Epithelial cell of prostate (primary cell): ENCODE results near the gene HERC4.
"Not testable (repeated sequence)": the region's sequence is repeated elsewhere in the genome, so short reads cannot be mapped to it uniquely, and the experiment has no call there.

Experiments used
- DNase-seq: peaks from one replicate; pipeline ENCODE4 v3.0.0-alpha.2; 2011; ENCODE audit warnings: low read depth, low spot score
- H3K27ac ChIP-seq: fragments of 450-650 bp; 2 replicates; pipeline ENCODE4 v1.5.1; 2017; ENCODE audit warnings: mild to moderate bottlenecking

Gene HERC4

GRCh38 chr10:68092512-68092911 is 17.4 kb upstream of the HERC4 start:
- no peak for DNase-seq
- peak overlapping the region; percentile 95 for H3K27ac ChIP-seq

GRCh38 chr10:68090586-68090985 is 15.5 kb upstream of the HERC4 start:
- H3K27ac ChIP-seq: no peak overlapping the region
- no peak for DNase-seq

DNA sequence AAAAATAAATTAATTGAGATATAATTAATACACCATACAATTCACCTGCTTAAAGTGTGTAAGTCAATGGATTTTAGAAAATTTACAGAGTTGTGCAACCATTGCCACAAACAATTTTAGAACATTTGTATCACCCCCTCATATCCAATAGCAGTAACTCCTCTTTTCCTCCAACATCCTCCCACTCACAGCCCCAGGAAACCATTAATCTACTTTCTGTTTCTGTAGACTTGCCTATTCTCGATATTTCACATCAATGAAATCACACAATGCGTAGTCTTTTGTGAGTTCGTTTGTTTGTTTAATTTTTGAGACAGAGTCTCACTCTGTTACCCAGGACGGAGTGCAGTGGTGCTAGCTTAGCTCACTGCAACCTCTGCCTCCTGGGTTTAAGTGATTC is 13.7 kb upstream of the HERC4 start:
- peak overlapping the region; percentile 59 for H3K27ac ChIP-seq
- no peak for DNase-seq

- DNase-seq: no peak
- H3K27ac ChIP-seq: peak overlapping the region; percentile 59
Observed at GRCh38 chr10:68087685-68088401, 12.8 kb upstream of the HERC4 start.

- peak overlapping the region; percentile 59 for H3K27ac ChIP-seq
- no peak for DNase-seq
Observed at GRCh38 chr10:68086910-68087684, 12.0 kb upstream of the HERC4 start.

DNA sequence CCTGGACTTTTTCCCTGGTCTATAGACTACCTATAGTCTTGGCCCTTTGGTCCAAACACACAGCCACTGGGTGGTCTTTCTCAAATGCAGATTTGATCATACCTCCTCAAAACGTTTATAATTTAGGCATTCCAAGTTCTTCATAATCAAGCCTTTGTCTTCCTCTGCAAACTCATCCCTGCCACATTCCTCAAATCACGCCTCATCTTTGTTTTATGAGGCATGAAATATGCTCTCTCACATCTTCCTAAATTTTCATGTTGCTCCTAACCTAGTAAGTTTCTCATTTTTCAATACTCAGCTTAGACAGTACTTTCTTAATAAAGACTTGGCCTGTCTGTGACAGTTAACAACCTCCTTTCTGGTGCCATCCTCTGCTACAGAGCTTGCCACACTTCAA is 10.9 kb upstream of the HERC4 start:
- no peak for DNase-seq
- H3K27ac ChIP-seq: peak overlapping the region; percentile 59

- H3K27ac ChIP-seq: no peak overlapping the region
- DNase-seq: no peak
Observed at GRCh38 chr10:68084469-68084868, 9.4 kb upstream of the HERC4 start.

- DNase-seq: no peak
- H3K27ac ChIP-seq: no peak overlapping the region
Observed at GRCh38 chr10:68083953-68084352, 8.9 kb upstream of the HERC4 start.

DNA sequence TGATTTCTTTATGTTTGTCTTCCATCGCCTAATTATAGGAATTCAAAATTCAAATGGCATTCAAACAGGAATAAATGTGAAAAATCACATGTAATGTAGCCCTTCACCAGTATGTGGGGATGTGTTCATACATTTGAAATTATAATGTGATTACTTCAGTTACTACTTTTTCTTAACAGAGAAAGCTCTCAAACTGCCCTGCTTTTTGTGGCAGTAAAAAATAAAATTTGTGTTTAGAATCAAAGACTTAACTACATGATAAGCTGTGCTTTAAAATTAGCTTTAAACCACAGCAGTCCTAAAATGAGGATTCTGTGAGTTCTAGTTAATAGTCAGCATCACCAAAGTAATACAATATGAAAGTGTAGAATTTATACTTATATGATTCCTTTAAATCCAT is 7.8 kb upstream of the HERC4 start:
- no peak for DNase-seq
- no peak overlapping the region for H3K27ac ChIP-seq

- no peak overlapping the region for H3K27ac ChIP-seq
- no peak for DNase-seq
Observed at GRCh38 chr10:68081916-68082315, 6.8 kb upstream of the HERC4 start.

DNA sequence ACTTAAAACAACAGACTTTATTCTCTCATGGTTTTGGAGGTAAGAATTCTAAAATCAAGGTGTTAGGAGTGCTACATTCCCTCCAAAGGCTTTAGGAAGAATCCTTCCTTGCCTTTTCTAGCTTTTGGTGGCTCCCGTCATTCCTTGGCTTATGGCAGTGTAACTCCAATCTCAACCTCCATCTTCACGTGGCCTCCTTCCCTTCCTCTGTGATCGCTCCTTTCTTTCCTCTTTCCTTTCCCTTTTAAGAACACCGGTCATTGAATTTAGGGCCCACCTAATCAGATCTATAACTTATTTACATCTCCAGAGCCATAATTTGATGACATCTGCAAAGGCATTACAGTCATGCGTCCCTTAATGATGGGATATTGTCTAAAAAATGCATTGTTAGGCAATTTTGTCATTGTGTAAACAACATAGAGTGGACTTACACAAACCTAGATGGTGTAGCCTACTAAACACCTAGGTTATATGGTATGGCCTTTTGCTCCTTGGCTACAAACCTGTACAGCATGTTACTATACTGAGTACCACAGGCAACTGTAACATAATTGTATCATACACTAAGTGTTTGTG is 5.9 kb upstream of the HERC4 start:
- no peak for DNase-seq
- H3K27ac ChIP-seq: no peak overlapping the region

DNA sequence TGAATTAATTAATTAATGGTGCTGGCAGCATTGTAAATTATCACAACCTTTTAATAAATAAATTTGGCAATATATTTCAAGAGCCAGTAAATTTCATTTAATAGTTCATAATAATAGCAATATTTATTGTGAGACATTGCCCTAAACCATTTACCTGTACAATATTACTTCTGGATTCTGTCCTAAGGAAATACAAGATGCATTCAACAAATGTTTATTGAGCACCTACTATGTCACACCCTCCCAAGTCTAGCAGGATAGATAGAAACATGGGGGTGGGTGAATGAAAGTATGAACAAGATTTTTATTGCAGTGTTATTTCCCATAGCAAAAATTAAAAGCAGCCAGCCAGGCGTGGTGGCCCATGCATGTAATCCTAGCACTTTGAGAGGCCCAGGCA is 4.4 kb upstream of the HERC4 start:
- DNase-seq: no peak
- no peak overlapping the region for H3K27ac ChIP-seq

DNA sequence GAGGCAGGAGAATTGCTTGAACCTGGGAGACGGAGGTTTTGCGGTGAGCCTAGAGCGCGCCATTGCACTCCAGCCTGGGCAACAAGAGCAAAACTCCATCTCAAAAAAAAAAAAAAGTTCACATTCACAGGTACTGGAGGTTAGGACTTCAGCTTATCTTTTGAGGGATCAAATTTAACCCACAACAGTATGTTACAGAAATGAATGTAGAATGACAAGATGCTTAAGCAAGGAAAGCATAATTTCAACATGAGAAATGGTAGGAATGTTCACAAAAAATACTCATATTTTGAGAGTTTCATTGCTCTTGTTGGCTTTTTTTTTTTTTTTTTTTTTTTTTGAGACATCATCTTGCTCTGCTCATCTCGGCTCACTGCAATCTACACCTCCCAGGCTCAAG is 1.9 kb upstream of the HERC4 start:
- no peak for DNase-seq
- H3K27ac ChIP-seq: no peak overlapping the region

DNA sequence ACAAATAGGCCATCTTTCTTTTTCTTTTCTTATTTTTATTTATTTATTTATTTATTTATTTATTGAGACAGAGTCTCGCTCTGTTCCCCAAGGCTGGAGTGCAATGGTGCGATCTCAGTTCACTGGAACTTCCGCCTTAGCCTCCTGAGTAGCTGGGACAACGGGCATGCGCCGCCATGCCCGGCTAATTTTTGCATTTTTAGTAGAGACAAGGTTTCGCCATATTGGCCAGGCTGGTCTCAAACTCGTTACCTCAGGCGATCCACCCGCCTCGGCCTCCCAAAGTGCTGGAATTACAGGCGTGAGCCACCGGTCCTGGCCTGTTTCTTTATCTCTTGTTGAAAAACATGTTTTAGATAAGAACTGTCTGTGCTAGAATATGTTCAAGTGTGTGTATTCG is 998 bp upstream of the HERC4 start:
- not testable (repeated sequence) for DNase-seq, H3K27ac ChIP-seq

DNA sequence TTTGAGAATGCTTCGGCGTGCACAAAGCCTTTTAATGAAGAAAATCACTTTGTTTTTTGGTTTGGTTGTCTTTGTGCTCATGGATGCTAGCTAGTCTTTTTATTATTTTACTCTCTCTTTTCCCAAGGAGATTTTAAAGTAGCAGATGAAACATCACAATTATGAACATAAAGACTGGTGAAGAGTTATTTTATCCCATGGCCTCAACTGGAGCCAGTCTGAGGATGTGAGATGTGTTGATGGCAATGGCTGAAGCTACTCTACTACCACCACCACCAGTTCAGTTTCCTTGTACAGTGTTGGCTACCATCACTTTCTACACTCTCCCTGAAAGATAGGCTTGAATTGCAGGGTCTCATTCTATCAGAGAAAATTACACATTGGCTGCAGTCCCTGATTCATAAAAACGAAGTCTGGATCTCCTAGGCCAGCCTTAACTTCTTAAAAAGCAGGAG is 494 bp upstream of the HERC4 start:
- no peak for DNase-seq
- H3K27ac ChIP-seq: peak overlapping the region; percentile 98

DNA sequence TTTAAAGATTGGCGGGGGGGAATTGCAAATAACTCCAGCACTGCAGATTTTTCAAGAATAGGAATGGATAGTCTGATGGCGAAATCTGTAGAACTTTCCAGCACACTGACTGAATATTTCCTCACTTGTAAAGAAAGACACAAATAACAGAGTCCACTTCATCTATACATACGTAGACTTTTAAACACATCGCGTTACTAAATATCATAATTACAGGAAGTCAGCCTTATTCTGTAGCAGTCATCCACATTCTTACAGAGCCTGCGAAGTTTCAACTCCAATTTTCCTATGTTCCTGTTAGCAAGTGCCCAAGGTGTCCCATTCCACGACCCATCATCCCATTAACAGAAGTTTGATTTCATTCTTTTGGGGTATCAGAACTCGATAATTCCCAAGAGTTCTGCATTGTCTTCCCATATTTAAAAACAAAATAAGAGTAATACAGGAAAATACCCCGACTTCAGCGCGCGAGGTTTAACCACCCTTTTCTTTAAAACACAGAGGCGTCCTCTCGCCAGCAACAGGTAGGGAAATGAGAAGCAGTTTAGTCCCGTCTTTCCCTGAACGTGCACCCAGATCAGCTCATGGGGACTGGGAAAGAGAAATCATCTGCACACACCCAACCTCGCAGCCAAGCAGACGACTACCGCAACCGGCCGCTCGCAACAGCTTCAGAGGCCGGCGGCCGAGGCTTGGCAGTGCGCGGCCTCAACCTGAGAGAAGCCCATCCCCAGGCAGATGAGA is 880 bp downstream of the HERC4 start:
- no peak for DNase-seq

GRCh38 chr10:68073631-68074030 is 1.5 kb downstream of the HERC4 start:
- peak overlapping the region; percentile 98 for H3K27ac ChIP-seq

More for the DNA sequence above, 880 bp downstream of the HERC4 start:
- peak overlapping the region; percentile 98 for H3K27ac ChIP-seq

GRCh38 chr10:68067508-68067907 is 7.6 kb downstream of the HERC4 start:
- H3K27ac ChIP-seq: no peak overlapping the region
- DNase-seq: no peak

More at GRCh38 chr10:68073631-68074030, 1.5 kb downstream of the HERC4 start:
- no peak for DNase-seq

DNA sequence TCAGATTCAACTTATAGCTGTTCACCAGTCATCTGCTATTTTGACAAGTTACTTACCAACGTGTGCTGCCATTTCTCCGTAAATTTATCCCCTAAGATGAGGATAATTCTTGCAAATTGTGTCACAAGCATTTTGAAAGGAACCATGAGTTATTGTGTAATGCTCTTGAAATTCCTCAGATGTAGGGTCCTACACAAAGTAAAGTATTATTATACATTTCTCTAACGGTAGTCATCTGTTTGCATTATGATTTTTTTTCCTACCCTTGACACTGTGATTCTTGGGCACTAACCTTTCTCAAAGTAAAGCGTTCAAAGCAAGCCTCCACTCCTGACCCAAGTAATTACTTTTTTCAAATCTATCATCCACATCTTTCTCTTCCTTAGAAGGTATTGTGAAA is 8.1 kb downstream of the HERC4 start:
- H3K27ac ChIP-seq: no peak overlapping the region
- DNase-seq: no peak

DNA sequence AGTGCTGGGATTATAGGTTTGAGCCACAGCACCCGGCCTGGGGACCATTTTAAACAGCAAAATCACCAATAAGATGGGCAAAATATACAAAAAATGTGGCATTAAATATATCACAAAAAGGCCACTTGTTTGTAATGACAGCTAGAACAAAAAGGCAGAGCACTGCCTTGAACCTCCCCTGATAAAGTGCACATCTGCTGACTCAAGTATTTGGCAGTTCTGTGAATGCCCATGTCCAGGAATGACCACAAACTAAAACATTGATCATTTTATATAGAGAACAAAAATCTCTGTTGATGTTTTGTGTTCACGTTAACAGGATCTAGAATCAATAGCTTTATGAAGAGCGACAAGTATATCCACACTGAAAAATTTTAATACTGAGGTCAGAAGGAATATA is 21.5 kb downstream of the HERC4 start:
- H3K27ac ChIP-seq: peak overlapping the region; percentile 42
- no peak for DNase-seq

DNA sequence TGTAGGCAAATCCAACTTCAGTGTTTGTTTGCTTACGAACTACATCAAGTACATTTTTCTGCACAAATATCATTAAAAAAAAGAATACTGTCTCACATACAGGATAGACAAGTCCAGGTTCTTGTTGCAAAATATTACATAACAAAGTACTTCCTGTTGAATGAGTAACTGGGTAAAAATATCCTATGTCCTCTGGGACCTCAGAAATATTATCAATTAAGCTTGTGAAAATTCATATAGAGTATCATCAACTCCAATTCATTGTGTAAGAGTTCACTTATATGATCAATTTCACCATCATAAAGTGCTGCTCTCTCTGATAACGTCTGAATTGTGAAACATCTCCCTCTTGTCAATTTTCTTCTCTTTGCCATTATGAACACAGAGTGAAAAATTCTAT is 22.6 kb downstream of the HERC4 start:
- peak overlapping the region; percentile 42 for H3K27ac ChIP-seq
- DNase-seq: no peak
